HS-5 (cell line): Measurements from ENCODE around the gene PEDS1.
"Not testable (repeated sequence)": the region's sequence is repeated elsewhere in the genome, so short reads cannot be mapped to it uniquely, and the experiment has no call there.

Experiments used
- DNase-seq: peaks from one replicate; pipeline ENCODE4 v3.0.0-alpha.2; 2012; ENCODE audit warnings: low read depth

The PEDS1 gene

GRCh38 chr20:50163570-50164317 lies 10.2 kb upstream of the PEDS1 start:
- DNase-seq, result no peak

- DNase-seq, result not testable (repeated sequence)
These were observed 8.0 kb upstream of the PEDS1 start for GRCh38 chr20:50161494-50161893.

- no peak for DNase-seq
These were observed 397 bp downstream of the PEDS1 start for GRCh38 chr20:50153153-50153499.

GRCh38 chr20:50152394-50153152 lies 950 bp downstream of the PEDS1 start:
- no peak for DNase-seq

- no peak for DNase-seq
These were observed 2.3 kb downstream of the PEDS1 start for GRCh38 chr20:50151034-50151743.

GRCh38 chr20:50149481-50150254 lies 3.9 kb downstream of the PEDS1 start:
- DNase-seq, result no peak

- no peak for DNase-seq
These were observed 6.5 kb downstream of the PEDS1 start for GRCh38 chr20:50146732-50147662.

- no peak for DNase-seq
These were observed 7.3 kb downstream of the PEDS1 start for GRCh38 chr20:50146214-50146613.

GRCh38 chr20:50145566-50145965 lies 8.0 kb downstream of the PEDS1 start:
- no peak for DNase-seq

- peak; percentile 100 for DNase-seq
These were observed 9.2 kb downstream of the PEDS1 start for GRCh38 chr20:50144362-50144761.

- no peak for DNase-seq
These were observed 10.7 kb downstream of the PEDS1 start for GRCh38 chr20:50142812-50143211.

GRCh38 chr20:50141811-50142561 lies 11.5 kb downstream of the PEDS1 start:
- no peak for DNase-seq

GRCh38 chr20:50141018-50141675 lies 12.4 kb downstream of the PEDS1 start:
- DNase-seq, result no peak

- no peak for DNase-seq
These were observed 13.1 kb downstream of the PEDS1 start for GRCh38 chr20:50140339-50140859.

GRCh38 chr20:50138479-50139393 lies 14.8 kb downstream of the PEDS1 start:
- DNase-seq, result no peak

GRCh38 chr20:50138120-50138478 lies 15.4 kb downstream of the PEDS1 start:
- no peak for DNase-seq

- DNase-seq, result not testable (repeated sequence)
These were observed 15.8 kb downstream of the PEDS1 start for GRCh38 chr20:50137702-50138101.

- peak; percentile 90 for DNase-seq
These were observed 16.5 kb downstream of the PEDS1 start for GRCh38 chr20:50136822-50137599.
